DMS53 treated with DMSO at 0.1 percent for 48 hours (cell line): Measurements from ENCODE around the gene TMEM256.

Experiments used
- DNase-seq: peaks from one replicate; lab custom pipeline; 2025; ENCODE audit not compliant: unreplicated experiment; lab: John Stamatoyannopoulos, UW

TMEM256 gene

GRCh38 chr17:7354262-7354843 is 49.5 kb downstream of the TMEM256 start:
- DNase-seq = no peak
